Stimulated activated CD8-positive, alpha-beta memory T cell treated with anti-CD3 and anti-CD28 coated beads, Interleukin-15, amount 100 ng/mL, for 24 hours (primary cell): ENCODE measurements around the gene MCMBP.
A peak's percentile ranks its signal among the peaks of the same experiment; 100 is the strongest.
"Not testable (repeated sequence)": the region's sequence is repeated elsewhere in the genome, so short reads cannot be mapped to it uniquely, and the experiment has no call there.

Experiments used
- DNase-seq: peaks from one replicate; pipeline ENCODE4 v3.0.0-alpha.2; 2020; ENCODE audit warnings: low read depth

MCMBP gene

GRCh38 chr10:119878524-119878923 is 5.9 kb upstream of the MCMBP start:
- DNase-seq, result no peak

DNA sequence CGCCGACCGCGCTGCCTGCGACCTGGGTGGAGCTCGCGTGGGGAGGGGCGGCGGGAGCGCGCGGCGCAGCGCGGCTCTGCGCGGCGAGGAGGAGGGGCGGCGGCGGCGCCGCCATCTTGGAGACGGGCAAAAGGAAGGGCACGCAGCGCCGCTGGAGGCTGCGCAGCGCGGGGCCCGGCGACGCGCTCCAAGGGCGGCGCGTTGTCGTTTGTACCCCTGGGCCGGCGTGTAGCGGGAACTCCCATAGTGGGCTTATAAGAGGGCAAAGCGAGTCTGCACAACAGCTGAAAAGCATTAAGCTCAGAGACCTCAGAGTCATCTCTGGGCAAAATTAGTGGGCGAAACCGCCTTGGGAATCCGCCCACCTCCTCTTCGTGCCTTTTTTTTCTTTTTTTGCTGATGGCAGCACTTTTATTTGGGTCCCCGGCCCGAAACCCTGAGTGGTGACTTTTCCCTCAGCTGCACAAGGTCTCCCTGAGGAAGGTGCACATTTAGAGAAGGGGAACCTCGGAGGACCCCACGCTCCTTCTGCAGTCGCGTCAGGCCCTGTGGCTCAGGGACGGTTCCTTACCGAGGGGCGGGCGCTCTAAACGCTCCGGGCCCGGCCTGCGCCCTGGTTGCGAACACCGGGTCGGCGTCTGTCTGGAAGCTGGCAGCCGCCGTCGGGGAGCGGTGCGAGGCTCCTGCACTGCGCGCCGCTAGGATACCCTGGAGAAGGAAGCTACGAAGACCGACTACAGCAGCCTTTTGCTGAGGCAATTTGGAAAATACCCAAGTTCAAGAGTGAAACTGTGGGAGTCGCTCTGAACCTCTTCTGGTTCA is 428 bp upstream of the MCMBP start:
- DNase-seq, result peak; percentile 73

GRCh38 chr10:119871881-119872609 is 598 bp downstream of the MCMBP start:
- no peak for DNase-seq

DNA sequence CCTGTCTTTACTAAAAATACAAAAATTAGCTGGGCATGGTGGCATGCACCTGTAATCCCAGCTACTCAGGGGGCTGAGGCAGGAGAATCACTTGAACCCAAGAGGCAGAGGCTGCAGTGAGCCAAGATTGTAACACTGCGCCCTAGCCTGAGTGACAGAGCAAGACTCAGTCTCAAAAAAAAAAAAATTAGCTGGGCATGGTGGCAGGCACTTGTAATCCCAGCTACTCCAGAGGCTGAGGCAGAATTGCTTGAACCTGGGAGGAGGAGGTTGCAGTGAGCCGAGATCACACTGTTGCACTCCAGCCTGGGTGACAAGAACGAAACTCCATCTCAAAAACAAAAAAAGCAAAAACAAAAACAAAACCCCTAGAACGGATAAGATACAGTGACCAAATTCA is 3.2 kb downstream of the MCMBP start:
- DNase-seq, result not testable (repeated sequence)

DNA sequence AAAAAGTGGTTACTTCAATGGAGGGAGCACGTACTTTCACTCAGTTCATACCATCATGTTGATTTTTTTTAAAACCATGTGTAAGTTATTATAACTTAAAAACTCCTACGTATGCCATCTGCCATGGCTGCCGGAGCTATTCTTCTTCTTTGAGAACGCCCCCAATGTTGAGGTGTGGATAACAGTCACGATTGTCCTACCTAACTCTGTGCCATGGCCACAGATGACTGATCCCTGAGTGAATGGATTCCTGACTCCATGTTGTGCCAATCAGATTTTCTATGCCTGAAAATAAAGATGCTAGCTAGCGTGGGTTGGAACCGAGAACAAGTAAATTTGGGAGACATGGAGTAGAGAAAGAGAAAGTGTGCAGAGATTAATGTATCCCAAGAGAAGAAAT is 5.3 kb downstream of the MCMBP start:
- no peak for DNase-seq

DNA sequence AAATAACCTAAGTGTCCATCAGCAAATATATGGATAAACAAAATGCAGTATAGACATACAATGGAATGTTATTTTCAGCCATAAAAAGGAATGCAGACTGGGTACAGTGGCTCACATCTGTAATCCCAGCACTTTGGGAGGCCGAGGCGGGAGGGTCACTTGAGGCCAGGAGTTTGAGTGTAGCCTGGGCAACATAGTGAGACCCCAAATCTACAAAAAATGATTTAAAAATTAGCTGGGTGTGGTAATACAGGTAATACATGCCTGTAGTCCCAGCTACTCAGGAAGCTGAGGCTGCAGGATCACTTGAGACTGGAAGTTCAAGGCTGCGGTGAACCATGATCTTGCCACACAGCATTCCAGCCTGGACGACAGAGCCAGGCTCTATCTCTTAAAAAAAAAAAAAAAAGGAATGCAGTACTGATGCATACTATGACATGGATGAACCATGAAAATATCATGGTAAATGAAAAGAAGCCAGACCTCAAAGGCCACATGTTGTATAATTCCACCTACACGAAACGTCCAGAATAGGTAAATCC is 6.9 kb downstream of the MCMBP start:
- no peak for DNase-seq

DNA sequence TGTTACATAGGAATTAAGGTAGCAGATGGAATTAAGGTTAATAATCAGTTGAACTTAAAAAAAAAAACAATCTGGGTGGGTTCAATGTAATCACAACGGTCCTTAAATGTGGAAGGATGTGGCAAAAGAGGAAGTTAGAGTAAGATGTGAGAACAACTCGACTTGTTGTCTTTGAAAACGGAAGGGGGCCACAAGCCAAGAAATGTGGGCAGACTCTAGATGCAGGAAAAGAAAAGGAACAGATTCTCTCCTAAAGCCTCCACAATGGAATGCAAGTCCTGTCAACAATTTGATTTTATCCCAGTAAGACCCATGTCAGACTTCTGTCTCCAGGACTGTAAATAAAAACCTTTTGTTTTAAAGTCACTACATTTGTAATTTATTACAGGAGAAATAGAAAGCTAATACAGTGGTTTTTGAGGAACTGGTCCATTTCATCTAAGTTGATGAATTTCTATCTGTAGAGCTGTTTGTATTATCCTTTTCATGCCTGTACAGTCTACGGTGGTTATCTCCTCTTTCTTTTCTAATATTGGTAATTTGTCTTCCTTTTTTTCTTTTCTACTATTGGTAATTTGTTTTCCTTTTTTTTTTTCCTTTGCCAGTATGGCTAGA is 8.6 kb downstream of the MCMBP start:
- DNase-seq, result no peak

DNA sequence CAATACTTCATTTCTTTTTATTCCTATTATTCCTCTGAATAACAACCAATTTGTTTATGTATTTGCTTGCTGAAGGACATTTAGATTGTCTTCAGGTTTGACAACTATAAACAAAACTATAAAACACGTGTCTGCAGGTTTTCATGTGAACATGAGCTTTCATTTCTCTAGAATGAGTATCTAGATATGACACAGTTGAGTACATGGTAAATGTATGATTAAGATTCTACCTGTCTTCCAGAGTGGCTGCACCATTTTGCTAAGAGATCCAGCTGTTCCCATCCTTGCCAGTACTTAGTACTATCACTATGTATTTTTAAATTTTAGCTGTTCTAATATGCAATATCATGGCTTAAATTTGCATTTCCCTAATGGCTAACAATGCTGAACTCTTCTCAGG is 10.1 kb downstream of the MCMBP start:
- no peak for DNase-seq

- no peak for DNase-seq
Measured at GRCh38 chr10:119860866-119861607, 11.6 kb downstream of the MCMBP start.

- no peak for DNase-seq
Measured at GRCh38 chr10:119859420-119860258, 13.0 kb downstream of the MCMBP start.

GRCh38 chr10:119858063-119858462 is 14.6 kb downstream of the MCMBP start:
- DNase-seq, result no peak

DNA sequence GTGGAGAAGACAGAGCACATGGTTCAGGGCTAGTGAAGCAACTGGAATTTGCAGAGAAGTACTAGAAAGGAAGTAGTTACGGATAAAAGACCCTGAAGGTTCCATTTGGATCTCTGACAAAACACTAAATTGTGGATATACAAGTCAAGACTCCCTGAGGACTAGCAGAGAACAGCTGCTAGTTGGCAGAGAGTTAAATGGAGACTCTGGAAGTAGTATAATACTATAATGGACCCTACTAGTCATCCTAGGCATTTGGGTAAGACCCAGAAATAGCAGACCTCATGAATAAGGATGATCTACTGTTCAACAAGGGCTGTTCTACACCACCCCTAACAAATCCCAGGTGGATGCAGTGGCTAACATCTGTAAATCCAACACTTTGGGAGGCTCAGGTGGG is 19.1 kb downstream of the MCMBP start:
- no peak for DNase-seq

DNA sequence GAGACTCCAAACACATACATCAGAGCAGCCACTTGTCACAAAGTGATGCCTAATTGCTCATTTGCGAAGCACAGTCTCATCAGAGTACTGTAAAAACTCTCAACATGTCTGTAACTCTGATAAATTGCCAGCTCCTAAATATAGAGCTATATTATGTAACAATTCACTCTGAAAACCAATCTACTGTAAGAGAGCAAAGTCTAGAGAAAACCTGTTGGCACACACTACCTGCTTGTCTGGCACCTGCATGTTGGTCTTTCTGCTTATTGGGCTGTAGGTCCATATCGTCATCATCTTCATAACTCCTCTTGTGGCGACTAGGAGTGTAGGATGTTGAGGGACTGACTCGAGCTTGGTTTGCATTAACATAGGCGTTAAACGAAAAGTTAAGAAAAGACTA is 19.8 kb downstream of the MCMBP start:
- no peak for DNase-seq

DNA sequence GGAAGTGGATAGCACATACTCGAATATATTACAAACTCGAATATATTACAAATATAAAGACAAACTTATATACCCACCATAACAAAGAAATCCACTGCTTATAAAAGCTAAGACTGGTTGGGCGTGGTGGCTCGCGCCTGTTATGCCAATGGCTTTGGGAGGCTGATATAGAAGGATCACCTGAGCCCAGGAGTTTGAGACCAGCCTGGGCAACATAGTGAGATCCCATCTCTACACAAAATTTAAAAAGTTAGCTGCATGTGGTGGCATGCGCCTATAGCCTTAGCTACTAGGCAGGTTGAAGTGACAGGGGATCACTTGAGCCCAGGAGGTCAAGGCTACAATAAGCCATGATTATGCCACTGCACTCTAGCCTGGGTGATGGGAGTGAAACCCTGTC is 20.4 kb downstream of the MCMBP start:
- no peak for DNase-seq

- no peak for DNase-seq
Measured at GRCh38 chr10:119849944-119850343, 22.7 kb downstream of the MCMBP start.

DNA sequence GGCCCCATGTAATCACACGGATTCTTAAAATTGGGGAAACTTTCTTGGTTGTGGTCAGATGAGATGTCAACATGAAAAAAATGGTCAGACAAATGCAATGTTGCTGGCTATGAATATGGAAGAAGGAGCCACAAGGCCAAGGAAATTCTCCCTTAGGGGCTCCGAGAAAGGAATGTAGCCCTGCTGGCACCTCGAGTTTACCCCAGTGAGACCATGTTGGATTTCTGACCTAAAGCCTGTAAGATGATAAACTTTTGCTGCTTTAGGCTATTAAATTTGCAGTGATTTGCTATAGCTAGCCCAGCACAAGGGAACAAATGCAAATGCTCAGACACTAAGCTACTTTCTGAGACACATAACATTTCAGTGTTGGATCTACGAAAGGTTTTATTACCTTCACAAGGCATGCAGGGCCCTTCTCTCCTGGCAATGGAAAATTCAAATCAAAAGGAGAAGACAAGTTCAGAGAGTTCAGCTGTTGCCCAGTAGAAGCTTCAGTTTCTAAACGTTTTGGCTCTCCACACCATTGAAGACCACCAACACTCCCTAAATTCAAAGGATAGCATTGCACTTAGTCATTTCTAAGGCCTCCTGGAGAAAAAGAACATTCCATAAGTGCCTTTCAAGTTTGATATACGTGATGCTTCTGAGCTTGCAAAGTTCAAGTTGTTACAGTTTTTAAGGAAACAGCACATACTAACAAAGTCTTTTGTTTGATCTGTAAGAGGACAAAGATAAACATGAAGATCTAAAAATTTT is 23.4 kb downstream of the MCMBP start:
- DNase-seq, result no peak

DNA sequence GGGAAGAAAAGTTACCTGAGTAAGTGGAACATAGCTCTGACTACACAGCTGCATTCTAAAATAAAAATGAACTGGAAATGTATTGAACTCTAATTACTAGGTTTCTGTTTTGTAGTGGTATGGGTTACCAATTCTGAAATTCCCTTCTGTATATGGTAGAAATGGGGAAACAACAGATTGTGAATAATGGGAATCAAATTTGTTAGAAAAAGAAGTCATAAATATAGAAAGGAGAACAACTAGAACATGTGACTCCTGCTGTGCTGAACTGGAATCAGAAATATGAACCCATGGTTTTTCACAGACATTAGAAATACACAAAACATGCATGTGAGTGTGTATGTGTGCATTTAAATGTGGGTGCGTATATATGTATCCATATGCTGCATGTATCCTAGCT is 27.0 kb downstream of the MCMBP start:
- DNase-seq, result no peak

- DNase-seq, result no peak
Measured at GRCh38 chr10:119834188-119834587, 38.5 kb downstream of the MCMBP start.

GRCh38 chr10:119832951-119833350 is 39.7 kb downstream of the MCMBP start:
- DNase-seq, result no peak

- no peak for DNase-seq
Measured at GRCh38 chr10:119831656-119832055, 41.0 kb downstream of the MCMBP start.
